ENCODE measurements around the gene CEACAM1. TPM values are rescaled to one million over a fixed set of nuclear protein-coding genes. Genes with fewer than 3 reads are reported as not detected.
"Not testable (repeated sequence)": the region's sequence is repeated elsewhere in the genome, so short reads cannot be mapped to it uniquely, and the experiment has no call there.

CEACAM1 gene
- total RNA-seq, 1 donor from 2014 or later: not detected

DNA sequence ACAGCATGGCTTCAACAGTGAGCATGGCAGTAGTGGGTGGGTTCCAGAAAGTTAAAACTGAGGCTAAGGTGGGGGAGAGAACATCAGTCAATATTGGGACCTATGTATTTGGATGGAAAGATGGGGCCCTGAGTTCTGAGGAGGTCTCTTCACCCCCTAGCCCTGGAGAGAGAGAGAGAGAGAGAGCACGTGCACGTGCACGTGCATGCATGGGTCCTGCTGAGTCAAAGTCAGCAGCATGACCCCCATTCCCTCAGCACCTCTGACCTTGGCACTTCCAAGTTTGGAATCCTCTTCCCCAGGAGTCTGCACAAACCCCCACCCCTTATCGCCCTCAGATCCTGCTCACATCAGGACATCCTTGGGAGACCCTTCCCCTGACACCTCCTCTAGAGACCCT lies 32.5 kb upstream of the CEACAM1 start:
- Mint-ChIP-seq H3K4me1 (ENCODE audit: low read depth) (no peaks in the 10 kb centered on the region), H3K27me3 (ENCODE audit: low read depth) (peaks cover 41% of the 10 kb centered on the region), H3K4me3 (ENCODE audit: unreplicated experiment) (no peak overlapping the region), H3K36me3 (ENCODE audit: low read depth) (no peaks in the 10 kb centered on the region), H3K27ac (ENCODE audit: unreplicated experiment) (no peak overlapping the region), H3K9me3 (ENCODE audit: low read depth) (no peaks in the 10 kb centered on the region)
- TF ChIP-seq, protein P1, sequence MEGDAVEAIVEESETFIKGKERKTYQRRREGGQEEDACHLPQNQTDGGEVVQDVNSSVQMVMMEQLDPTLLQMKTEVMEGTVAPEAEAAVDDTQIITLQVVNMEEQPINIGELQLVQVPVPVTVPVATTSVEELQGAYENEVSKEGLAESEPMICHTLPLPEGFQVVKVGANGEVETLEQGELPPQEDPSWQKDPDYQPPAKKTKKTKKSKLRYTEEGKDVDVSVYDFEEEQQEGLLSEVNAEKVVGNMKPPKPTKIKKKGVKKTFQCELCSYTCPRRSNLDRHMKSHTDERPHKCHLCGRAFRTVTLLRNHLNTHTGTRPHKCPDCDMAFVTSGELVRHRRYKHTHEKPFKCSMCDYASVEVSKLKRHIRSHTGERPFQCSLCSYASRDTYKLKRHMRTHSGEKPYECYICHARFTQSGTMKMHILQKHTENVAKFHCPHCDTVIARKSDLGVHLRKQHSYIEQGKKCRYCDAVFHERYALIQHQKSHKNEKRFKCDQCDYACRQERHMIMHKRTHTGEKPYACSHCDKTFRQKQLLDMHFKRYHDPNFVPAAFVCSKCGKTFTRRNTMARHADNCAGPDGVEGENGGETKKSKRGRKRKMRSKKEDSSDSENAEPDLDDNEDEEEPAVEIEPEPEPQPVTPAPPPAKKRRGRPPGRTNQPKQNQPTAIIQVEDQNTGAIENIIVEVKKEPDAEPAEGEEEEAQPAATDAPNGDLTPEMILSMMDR (IDR thresholded peaks at IDR 0.05): no peak
- DNase-seq (ENCODE audit: low spot score): no peak

DNA sequence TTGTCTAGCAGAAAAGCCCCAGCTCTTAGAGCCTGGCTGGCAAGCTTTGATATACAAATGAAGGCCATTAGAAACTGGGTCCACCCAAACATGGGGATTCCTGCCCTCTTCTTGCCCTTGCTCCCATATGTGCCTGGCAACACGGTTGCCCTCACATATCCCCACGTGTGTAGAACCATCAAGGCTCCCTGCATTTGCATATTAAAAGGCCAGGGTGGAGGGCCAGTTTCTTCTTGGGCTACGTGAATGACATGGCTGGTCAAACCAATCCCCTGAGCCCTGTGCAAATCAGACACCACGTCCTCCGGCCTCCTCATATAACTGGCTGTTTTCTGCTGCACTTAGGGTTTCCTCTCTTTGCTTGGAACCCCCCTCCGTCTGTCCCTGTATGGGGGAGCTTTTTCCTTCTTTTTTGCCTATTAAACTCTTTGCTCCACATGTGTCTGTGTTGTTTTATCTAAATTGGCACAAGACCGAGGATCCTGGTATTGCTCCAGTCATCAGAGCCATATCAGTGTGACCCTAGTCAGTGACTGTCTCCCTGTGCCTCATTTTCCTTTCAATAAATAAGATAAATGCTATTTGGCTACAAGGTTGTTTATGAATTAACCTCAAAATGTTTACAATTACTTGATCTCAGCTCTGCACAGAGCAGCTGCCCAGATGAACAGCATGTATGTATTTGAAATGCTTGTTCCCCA lies 30.3 kb upstream of the CEACAM1 start:
- H3K4me1 Mint-ChIP-seq (ENCODE audit: low read depth): no peaks in the 10 kb centered on the region
- H3K27me3 Mint-ChIP-seq (ENCODE audit: low read depth): peaks cover 46% of the 10 kb centered on the region
- no peaks in the 10 kb centered on the region for H3K9me3 Mint-ChIP-seq (ENCODE audit: low read depth)
- TF ChIP-seq, protein P1 (IDR thresholded peaks at IDR 0.05): no peak
- H3K27ac Mint-ChIP-seq (ENCODE audit: unreplicated experiment): no peak overlapping the region
- H3K36me3 Mint-ChIP-seq (ENCODE audit: low read depth): no peaks in the 10 kb centered on the region
- no peak for DNase-seq (ENCODE audit: low spot score)
- no peak overlapping the region for H3K4me3 Mint-ChIP-seq (ENCODE audit: unreplicated experiment)

- not testable (repeated sequence) for H3K4me1 Mint-ChIP-seq (ENCODE audit: low read depth); H3K27ac Mint-ChIP-seq (ENCODE audit: unreplicated experiment); H3K36me3 Mint-ChIP-seq (ENCODE audit: low read depth); H3K4me3 Mint-ChIP-seq (ENCODE audit: unreplicated experiment); H3K9me3 Mint-ChIP-seq (ENCODE audit: low read depth); DNase-seq (ENCODE audit: low spot score)
- H3K27me3 Mint-ChIP-seq (ENCODE audit: low read depth): peaks cover 42% of the 10 kb centered on the region
Measured at GRCh38 chr19:42557386-42557871, 29.1 kb upstream of the CEACAM1 start.

- H3K4me1 Mint-ChIP-seq (ENCODE audit: low read depth): no peaks in the 10 kb centered on the region
- no peaks in the 10 kb centered on the region for H3K36me3 Mint-ChIP-seq (ENCODE audit: low read depth)
- H3K27ac Mint-ChIP-seq (ENCODE audit: unreplicated experiment): no peak overlapping the region
- H3K4me3 Mint-ChIP-seq (ENCODE audit: unreplicated experiment): no peak overlapping the region
- TF ChIP-seq, protein P1 (IDR thresholded peaks at IDR 0.05): no peak
- peaks cover 35% of the 10 kb centered on the region for H3K27me3 Mint-ChIP-seq (ENCODE audit: low read depth)
- no peaks in the 10 kb centered on the region for H3K9me3 Mint-ChIP-seq (ENCODE audit: low read depth)
- DNase-seq (ENCODE audit: low spot score): no peak
Measured at GRCh38 chr19:42555801-42556200, 27.5 kb upstream of the CEACAM1 start.

- TF ChIP-seq, protein P1 (IDR thresholded peaks at IDR 0.05): no peak
- Mint-ChIP-seq H3K36me3 (ENCODE audit: low read depth) (no peaks in the 10 kb centered on the region), H3K27me3 (ENCODE audit: low read depth) (peaks cover 30% of the 10 kb centered on the region), H3K4me1 (ENCODE audit: low read depth) (no peaks in the 10 kb centered on the region), H3K27ac (ENCODE audit: unreplicated experiment) (no peak overlapping the region), H3K4me3 (ENCODE audit: unreplicated experiment) (no peak overlapping the region), H3K9me3 (ENCODE audit: low read depth) (no peaks in the 10 kb centered on the region)
- DNase-seq (ENCODE audit: low spot score): no peak
Measured at GRCh38 chr19:42555317-42555716, 27.0 kb upstream of the CEACAM1 start.

DNA sequence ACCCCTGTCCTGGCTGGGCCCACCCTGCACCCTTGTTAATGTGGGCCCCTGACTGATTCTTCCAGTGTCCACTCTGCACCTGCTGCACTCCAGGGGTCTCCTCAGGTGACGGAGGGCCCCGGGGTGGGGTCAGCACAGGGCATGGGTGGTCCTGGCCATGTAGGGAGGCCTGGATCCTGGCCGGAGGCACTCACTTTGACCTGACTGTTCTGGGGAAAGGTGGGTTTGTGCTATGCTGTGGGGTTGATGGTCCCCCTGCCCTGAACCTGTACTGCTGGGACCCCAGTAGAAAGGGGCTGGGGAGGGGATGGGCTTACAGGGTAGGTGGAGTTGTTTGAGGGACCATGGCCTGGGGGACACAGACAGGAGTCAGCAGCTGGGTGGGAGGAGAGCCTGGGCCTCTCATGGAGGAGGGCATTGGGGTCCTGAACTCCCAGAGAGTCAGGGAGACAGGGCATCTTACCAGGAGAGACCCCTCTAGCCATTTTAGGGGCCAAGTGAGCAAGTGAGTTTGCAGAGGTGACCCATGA lies 25.8 kb upstream of the CEACAM1 start:
- H3K27ac Mint-ChIP-seq (ENCODE audit: unreplicated experiment): no peak overlapping the region
- H3K27me3 Mint-ChIP-seq (ENCODE audit: low read depth): peaks cover 24% of the 10 kb centered on the region
- peaks cover 5% of the 10 kb centered on the region for H3K9me3 Mint-ChIP-seq (ENCODE audit: low read depth)
- H3K36me3 Mint-ChIP-seq (ENCODE audit: low read depth): peaks cover 3% of the 10 kb centered on the region
- no peak overlapping the region for H3K4me3 Mint-ChIP-seq (ENCODE audit: unreplicated experiment)
- TF ChIP-seq, protein P1 (IDR thresholded peaks at IDR 0.05): no peak
- H3K4me1 Mint-ChIP-seq (ENCODE audit: low read depth): no peaks in the 10 kb centered on the region
- no peak for DNase-seq (ENCODE audit: low spot score)
